Effector CD8-positive, alpha-beta T cell (primary cell): Measurements from ENCODE around the gene WDFY4.

Source experiments
- DNase-seq: peaks from one replicate; lab custom pipeline; 2025; lab: John Stamatoyannopoulos, UW

The WDFY4 gene

DNA sequence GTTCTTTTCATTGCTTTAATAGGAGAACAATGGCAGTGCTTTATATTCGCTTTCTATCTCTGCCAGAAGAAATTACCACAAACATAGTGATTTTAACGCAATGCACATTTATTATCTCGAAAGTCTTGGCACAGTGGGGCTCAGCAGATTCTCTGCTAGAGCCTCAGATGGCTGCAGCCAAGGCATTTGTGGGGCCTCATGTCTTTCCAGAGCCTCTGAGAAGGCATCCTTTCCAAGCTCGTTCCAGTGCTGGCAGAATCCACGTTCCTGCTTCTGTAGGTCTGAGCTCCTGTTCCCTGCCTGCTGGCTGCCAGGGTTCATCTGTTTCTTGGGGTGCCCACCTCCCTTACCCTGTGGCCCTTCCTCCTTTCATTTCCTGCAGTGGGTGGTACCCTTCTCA, 194.8 kb downstream of the WDFY4 start:
- no peak for DNase-seq

- no peak for DNase-seq
These were observed 195.5 kb downstream of the WDFY4 start for GRCh38 chr10:48880016-48880705.

- DNase-seq, result no peak
These were observed 197.3 kb downstream of the WDFY4 start for GRCh38 chr10:48881937-48882336.

GRCh38 chr10:48882881-48883280, 198.2 kb downstream of the WDFY4 start:
- no peak for DNase-seq

GRCh38 chr10:48883701-48884100, 199.0 kb downstream of the WDFY4 start:
- DNase-seq, result no peak

DNA sequence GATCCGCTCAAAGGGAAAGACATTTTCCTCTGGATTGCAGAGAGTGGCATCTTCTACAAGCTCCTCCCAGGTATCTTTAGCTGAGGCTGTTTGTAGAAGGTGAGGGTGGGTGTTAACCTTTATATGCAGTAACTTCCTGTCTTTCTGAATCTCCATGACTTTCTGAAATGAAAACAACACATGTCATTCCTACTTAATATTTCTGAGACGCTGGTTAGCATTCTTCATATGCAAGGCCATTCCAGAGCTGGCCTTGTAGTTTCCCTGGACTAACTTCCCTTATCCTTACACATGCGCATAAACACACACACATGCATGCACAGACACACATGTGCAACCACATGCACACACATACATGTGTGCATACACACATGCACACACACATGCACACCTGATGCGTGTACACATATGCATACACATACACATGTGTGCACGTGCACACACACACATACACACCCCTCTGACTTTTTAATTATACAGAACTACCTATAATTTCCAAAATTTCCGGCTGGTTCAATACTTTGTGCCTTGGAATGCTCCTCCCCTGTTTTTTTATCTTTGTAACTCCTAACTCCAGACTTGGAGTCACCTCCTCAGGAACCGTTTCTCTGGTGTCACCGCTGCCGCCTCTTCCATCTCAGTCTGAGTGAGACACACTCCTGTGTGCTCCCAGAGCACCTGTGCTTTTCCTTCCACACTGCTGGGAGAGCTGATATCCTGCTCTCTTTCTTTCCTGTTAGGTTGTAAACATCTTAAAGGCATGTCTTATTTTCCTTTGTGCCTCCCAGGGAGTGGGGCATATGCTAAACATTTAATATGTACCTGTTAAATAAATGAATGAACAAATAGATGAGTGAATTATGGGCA, 199.7 kb downstream of the WDFY4 start:
- no peak for DNase-seq

GRCh38 chr10:48885376-48885775, 200.7 kb downstream of the WDFY4 start:
- no peak for DNase-seq

DNA sequence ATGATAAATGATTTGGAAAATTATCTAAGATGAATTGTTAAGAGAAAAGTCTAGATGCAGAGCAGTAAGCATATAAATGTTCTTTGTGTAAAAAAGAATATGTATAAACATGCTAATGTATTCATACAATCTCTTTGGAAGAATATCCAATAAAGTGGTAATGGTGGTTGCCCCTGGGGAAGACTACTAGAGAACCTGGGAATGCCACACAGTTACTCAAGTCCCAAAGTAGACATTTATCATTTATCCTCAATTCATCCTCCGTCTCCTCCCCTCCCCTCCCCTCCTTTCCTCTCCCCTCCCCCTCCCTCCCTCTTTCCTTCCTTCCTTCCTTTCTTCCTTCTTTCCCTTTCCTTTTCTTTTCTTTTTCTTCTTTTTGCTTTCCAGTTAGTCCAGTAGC, 203.3 kb downstream of the WDFY4 start:
- no peak for DNase-seq

GRCh38 chr10:48890888-48891850, 206.5 kb downstream of the WDFY4 start:
- no peak for DNase-seq

DNA sequence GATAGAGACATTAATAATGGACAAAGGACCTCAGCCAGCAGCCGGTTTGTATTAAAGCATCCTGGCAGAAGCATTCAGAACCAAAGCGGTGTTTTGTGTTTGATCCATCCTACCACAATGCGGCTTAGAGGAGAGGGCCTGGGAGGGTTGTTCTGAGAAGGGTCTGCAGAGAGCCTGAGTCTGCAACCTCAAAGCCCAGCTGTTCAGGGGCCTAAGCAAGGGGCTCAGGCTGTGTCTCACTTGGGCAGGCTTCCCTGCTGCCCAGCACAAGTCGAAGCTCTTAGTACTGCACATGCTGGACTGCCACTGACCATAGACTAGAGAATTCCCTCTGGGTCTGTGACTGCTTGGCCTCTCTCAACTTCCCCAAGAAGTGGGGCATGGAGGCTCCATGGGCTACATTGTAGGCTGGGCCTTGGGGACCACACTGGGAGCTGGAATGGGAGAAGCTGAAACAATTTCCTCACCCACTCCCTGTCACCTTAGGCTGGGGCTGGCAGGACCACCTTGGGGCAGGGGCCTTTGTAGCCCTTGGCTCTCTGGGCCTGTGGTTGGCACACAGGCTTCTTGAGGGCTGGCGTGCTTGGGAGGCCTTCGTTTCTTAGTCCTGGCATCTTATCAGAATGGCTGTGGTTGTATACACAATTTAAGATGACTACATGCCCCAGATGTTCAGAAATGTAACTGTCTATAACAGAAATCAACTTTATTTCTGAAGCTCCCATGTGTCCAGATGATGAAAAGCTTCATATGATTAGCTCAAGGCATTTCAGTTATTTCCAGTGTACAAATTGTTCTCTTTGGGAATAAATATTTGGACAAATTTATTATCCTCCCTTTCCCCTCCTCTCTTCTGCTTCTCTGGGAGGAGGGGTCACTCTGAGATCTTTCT, 210.5 kb downstream of the WDFY4 start:
- DNase-seq, result no peak

DNA sequence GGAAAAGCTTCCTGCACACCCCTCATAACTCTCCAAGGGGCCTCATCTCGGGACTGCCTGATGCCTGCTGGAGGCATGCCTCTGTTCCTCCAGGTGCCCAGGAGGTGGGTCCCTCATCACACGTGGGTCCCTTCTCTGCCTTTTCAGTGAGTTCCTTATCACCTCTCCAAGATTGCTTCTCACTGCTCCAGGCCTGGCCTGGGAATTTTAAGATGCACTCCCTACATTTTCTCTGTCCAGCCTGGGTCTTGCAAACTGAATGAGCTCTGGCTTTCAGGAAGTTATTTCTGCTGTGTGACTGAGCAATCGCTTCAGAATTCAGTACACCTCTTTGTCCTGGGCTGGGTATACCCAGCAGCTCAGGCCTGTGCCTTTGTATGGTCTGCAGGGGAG, 211.1 kb downstream of the WDFY4 start:
- no peak for DNase-seq

DNA sequence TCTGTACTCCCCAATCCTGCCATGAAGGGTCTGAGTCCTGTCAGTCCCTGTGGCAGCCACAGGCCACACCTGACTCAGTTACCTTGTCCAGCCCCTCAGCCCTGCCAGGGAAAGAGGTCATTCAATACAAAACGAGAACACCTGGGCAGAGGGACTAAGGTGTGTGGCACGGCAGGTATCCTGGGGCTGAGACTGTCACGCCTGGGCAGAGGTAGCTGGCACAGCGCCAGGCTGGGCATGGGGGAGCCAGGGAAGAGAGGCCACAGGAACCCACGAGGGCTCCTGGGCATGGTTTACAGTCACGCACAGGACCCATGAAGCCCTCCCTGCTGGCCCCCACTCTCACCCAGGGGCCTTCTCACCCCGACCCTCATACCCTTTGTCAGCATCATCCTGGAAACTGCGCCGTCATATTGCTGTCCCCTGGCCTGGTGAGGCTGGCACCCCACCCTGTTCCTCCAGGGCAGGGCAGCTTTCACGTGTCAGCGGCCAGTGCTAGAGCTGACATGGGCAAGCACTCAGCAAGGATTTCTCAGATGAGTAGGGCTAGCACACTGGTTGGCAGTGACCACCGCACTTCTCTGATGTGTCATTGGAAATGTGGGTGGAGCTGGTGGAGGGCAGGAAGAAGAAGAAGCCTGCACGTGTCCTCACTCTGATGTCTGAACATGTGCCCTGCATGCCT, 212.2 kb downstream of the WDFY4 start:
- DNase-seq, result no peak

- DNase-seq, result no peak
These were observed 212.7 kb downstream of the WDFY4 start for GRCh38 chr10:48897441-48897790.

DNA sequence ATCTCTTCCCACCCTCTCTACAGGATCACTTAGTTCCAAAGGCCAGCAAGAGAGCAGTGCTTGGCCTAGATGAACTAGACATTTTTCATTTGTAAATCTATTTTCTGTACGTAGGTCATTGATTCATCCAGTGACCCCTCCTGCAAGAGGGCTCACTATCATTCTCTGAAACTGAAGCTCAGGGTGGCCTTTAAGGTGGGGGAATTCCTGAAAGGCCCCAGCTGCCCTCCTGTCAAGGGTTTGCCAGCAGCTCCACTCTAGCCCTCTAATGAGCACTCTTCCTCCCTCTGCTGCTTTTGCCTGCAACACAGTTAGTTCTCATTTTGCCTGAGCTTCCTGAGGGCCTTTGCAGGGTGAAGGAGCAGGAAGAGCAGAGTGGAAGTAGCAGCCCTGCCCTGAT, 213.8 kb downstream of the WDFY4 start:
- DNase-seq, result no peak

DNA sequence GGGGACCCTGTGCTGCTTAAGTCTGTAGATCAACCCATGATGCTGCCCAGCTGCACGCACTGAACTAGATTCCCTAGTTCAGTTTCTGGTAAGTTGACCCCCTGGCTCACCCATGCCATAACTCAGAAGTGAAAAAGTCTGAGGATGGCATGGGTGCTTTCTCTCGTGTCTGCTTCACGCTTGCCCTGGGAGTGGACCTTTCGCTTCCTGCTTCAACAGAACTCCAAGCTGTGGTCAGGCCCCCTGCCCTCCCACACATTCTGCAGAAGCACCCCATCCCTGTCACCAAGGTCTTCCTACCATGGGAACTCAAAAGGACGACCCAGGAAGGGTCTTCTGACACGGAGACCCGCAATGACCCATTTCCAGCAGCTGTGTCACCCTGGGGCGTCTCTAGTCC, 215.1 kb downstream of the WDFY4 start:
- no peak for DNase-seq

DNA sequence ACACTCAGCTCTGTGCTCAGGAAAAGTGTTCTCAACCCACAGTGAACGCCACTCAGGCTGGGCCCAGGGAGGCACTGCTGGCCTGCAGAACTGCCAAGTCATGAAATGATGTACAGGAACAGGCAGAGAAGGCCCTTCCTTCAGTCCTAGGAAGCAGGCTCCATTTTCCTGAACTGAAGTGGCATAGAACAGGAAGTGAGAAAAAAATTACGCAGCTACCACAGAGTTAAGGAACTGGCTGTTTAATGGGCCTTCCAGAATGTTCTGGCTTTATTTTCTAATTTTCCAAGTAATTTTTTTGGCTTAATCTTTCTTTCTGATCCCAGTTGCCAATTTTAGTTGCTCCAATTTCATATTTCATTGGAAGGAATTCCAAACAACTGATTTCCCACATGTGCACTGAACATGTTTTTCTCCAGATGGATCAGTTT, 215.7 kb downstream of the WDFY4 start:
- DNase-seq, result no peak

- no peak for DNase-seq
These were observed 216.6 kb downstream of the WDFY4 start for GRCh38 chr10:48901319-48901718.

- DNase-seq, result no peak
These were observed 217.4 kb downstream of the WDFY4 start for GRCh38 chr10:48902096-48902495.

DNA sequence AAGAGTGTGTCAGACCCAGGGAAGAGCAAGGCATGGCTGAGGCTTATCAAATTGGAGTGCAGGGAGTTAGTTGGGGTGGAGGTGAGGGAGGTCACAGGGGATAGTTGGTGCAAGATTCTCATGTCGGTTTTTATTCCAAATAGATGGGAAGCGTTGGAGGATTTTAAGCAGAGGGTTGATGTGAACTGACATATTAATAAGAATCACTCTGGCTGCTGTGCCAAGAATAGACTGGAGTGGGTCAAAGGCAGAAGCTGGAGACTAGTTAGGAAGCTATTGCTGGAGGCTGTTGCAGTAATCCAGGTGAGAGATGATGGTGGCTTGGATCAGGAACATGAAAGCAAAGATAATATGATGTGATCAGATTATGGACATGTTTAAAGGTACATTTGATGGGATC, 218.5 kb downstream of the WDFY4 start:
- no peak for DNase-seq

DNA sequence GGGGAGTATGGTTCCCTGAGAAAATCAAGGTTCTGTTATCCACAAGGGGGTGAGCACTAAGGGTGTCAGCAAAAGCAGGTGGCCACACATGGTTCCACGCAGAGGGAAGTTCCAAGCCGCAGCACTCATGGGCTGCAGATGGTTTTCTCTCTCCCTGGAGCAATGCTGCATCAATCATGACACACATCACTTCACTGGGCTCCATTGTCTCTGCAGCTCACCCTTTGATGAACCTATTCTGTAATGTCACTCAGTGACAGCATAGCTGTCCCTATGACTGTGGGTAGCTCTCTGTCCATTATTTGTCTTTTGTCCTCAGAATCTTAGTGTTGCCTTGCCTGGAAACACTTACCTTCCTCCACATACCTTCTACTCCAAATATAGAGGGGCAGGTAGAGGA, 220.2 kb downstream of the WDFY4 start:
- no peak for DNase-seq

- DNase-seq, result no peak
These were observed 220.6 kb downstream of the WDFY4 start for GRCh38 chr10:48905311-48905710.
